ENCODE measurements around the gene WDR27. TPM values are rescaled to one million over a fixed set of nuclear protein-coding genes. Genes with fewer than 3 reads are reported as not detected.
A peak's percentile ranks its signal among the peaks of the same experiment; 100 is the strongest.

The WDR27 gene
- total RNA-seq, 3 donors from 2014 or later (not counting 1 experiment from before 2014, with no cell fraction given): 12.7 to 31.0 (median 25.3) TPM

- H3K9me3 ChIP-seq (ENCODE audit: control insufficient read depth, insufficient read depth, low read length): no peaks in the 10 kb centered on the region
- no peak overlapping the region for H3K27ac ChIP-seq (ENCODE audit: low read length)
- DNase-seq (no peak), ATAC-seq (no peak)
- no peaks in the 10 kb centered on the region for H3K27me3 ChIP-seq (ENCODE audit: control insufficient read depth, insufficient read depth, low read length)
- no peaks in the 10 kb centered on the region for H3K4me1 ChIP-seq (ENCODE audit: control insufficient read depth, insufficient read depth, low read length)
- Mint-ChIP-seq H3K27ac (no peak overlapping the region), H3K27me3 (ENCODE audit: low read depth in 2 of 2) (no peaks in the 10 kb centered on the region), H3K9me3 (no peaks in the 10 kb centered on the region), H3K4me3 (no peak overlapping the region), H3K4me1 (peaks cover 0 to 8% of the 10 kb centered on the region in 2 donors), H3K36me3 (peaks cover 8% of the 10 kb centered on the region)
- H3K36me3 ChIP-seq (ENCODE audit: control insufficient read depth, insufficient read depth, low read length): peaks cover 4% of the 10 kb centered on the region
- 98% methylated on average over 5 of the region's 5 CpGs for WGBS (ENCODE audit: insufficient coverage)
- H3K4me3 ChIP-seq (ENCODE audit: low read length): no peak overlapping the region
- TF ChIP-seq, protein P1, sequence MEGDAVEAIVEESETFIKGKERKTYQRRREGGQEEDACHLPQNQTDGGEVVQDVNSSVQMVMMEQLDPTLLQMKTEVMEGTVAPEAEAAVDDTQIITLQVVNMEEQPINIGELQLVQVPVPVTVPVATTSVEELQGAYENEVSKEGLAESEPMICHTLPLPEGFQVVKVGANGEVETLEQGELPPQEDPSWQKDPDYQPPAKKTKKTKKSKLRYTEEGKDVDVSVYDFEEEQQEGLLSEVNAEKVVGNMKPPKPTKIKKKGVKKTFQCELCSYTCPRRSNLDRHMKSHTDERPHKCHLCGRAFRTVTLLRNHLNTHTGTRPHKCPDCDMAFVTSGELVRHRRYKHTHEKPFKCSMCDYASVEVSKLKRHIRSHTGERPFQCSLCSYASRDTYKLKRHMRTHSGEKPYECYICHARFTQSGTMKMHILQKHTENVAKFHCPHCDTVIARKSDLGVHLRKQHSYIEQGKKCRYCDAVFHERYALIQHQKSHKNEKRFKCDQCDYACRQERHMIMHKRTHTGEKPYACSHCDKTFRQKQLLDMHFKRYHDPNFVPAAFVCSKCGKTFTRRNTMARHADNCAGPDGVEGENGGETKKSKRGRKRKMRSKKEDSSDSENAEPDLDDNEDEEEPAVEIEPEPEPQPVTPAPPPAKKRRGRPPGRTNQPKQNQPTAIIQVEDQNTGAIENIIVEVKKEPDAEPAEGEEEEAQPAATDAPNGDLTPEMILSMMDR (IDR thresholded peaks at IDR 0.05): no peak
- intact Hi-C loops (cut with micrococcal nuclease): no loop called here
Measured at GRCh38 chr6:169671563-169671962, 30.3 kb downstream of the WDR27 start.

DNA sequence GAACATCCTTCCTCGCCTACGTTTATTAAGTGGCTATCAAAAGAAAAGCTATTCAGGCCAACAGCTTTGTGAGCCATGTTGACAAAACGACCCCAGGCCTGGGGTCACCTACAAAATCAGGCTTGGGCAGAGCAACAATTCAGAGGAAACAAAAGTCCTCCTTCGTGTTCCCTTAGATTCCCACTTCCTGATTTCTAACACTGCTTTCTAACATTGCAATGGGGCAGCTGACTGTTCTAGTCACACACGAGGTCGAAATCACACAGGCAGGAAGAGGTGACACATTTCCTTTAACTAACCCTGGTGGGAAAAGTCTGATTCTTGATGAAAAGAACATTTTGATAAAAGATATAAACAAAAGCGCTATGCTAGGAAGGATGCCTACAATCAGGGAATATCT, 31.9 kb downstream of the WDR27 start:
- TF ChIP-seq, protein P1 (IDR thresholded peaks at IDR 0.05): no peak
- H3K27ac ChIP-seq (ENCODE audit: low read length): no peak overlapping the region
- ATAC-seq (peak in 1 of 3 donors; percentile 76), DNase-seq (no peak)
- peaks cover 0 to 8% of the 10 kb centered on the region in 2 donors for H3K4me1 Mint-ChIP-seq
- peaks cover 4% of the 10 kb centered on the region for H3K36me3 ChIP-seq (ENCODE audit: control insufficient read depth, insufficient read depth, low read length)
- no peak overlapping the region for H3K4me3 Mint-ChIP-seq
- H3K4me1 ChIP-seq (ENCODE audit: control insufficient read depth, insufficient read depth, low read length): no peaks in the 10 kb centered on the region
- peaks cover 8% of the 10 kb centered on the region for H3K36me3 Mint-ChIP-seq
- no peak overlapping the region for H3K27ac Mint-ChIP-seq
- WGBS (ENCODE audit: insufficient coverage): 38% methylated on average over 7 of the region's 7 CpGs
- no peak overlapping the region for H3K4me3 ChIP-seq (ENCODE audit: low read length)
- H3K27me3 Mint-ChIP-seq (ENCODE audit: low read depth in 2 of 2): no peaks in the 10 kb centered on the region
- H3K9me3 ChIP-seq (ENCODE audit: control insufficient read depth, insufficient read depth, low read length): no peaks in the 10 kb centered on the region
- intact Hi-C loops (cut with micrococcal nuclease): no loop called here
- H3K9me3 Mint-ChIP-seq: no peaks in the 10 kb centered on the region
- H3K27me3 ChIP-seq (ENCODE audit: control insufficient read depth, insufficient read depth, low read length): no peaks in the 10 kb centered on the region

DNA sequence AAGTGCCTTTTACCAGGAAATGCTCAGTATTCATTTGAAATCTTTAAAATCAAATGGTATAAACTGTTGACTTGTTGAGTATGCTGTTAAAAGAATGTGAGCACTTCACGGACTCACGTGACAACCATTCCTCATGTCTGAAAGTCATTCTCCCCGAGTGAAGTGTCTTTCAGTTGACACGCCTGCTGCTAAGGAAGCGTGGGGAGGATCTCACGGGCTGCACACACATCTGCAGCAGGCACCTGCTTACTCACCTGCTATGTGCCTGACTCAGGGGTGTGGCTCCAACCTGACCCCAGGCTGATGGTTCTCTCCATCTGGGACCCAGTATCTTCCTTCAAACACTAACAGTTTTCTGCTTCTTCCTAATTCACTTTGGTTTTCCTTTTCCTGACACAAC, 32.7 kb downstream of the WDR27 start:
- H3K27me3 ChIP-seq (ENCODE audit: control insufficient read depth, insufficient read depth, low read length): no peaks in the 10 kb centered on the region
- H3K4me3 ChIP-seq (ENCODE audit: low read length): no peak overlapping the region
- WGBS (ENCODE audit: insufficient coverage): 91% methylated on average over 6 of the region's 6 CpGs
- H3K4me1 ChIP-seq (ENCODE audit: control insufficient read depth, insufficient read depth, low read length): no peaks in the 10 kb centered on the region
- H3K9me3 Mint-ChIP-seq: no peaks in the 10 kb centered on the region
- no peak overlapping the region for H3K27ac ChIP-seq (ENCODE audit: low read length)
- H3K27ac Mint-ChIP-seq: peak overlapping the region in 1 of 2 donors; percentile 37
- peaks cover 4% of the 10 kb centered on the region for H3K36me3 ChIP-seq (ENCODE audit: control insufficient read depth, insufficient read depth, low read length)
- ATAC-seq: no peak
- TF ChIP-seq, protein P1 (IDR thresholded peaks at IDR 0.05): no peak
- no peak overlapping the region for H3K4me3 Mint-ChIP-seq
- peaks cover 2% of the 10 kb centered on the region for H3K36me3 Mint-ChIP-seq
- no peaks in the 10 kb centered on the region for H3K27me3 Mint-ChIP-seq (ENCODE audit: low read depth in 2 of 2)
- intact Hi-C loops (cut with micrococcal nuclease): no loop called here
- DNase-seq: no peak
- H3K9me3 ChIP-seq (ENCODE audit: control insufficient read depth, insufficient read depth, low read length): no peaks in the 10 kb centered on the region
- H3K4me1 Mint-ChIP-seq: peaks cover 0 to 8% of the 10 kb centered on the region in 2 donors

DNA sequence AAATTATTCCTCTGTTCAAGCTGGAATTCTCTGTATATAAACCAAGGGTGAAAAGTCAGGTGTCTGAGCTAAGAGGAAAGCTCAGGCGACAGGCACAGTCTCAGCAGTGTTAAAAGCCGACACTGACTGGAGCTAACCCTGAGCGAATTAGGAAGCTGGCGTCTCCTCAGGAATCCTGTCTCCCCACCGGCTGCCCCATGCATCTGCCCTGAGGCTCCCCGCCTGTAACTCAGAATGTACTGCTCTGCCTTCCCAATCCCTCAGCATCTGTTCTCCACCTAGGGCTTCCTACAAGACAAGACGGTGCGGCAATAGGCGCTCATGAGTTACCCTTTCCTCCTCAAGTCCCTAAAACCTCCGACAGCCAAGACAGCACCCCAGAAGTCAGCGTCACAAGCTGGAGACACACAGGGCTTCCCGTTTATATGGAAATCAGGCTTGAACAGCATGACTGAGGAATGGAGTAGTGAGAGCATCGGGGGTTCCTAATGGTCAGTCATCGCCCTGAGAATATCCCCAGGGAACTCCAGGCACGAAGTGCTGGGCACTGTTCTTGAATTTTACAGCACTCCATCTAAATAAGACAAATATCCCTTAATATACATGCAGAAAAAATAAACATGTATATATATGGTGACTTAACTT, 33.5 kb downstream of the WDR27 start:
- no peaks in the 10 kb centered on the region for H3K4me1 ChIP-seq (ENCODE audit: control insufficient read depth, insufficient read depth, low read length)
- Mint-ChIP-seq H3K36me3 (no peaks in the 10 kb centered on the region), H3K4me1 (peaks cover 0 to 8% of the 10 kb centered on the region in 2 donors), H3K27me3 (ENCODE audit: low read depth in 2 of 2) (no peaks in the 10 kb centered on the region), H3K27ac (no peak overlapping the region), H3K9me3 (no peaks in the 10 kb centered on the region), H3K4me3 (no peak overlapping the region)
- 95% methylated on average over 14 of the region's 15 CpGs for WGBS (ENCODE audit: insufficient coverage)
- no peak overlapping the region for H3K4me3 ChIP-seq (ENCODE audit: low read length)
- H3K27ac ChIP-seq (ENCODE audit: low read length): no peak overlapping the region
- intact Hi-C loops (cut with micrococcal nuclease): no loop called here
- DNase-seq (no peak), ATAC-seq (no peak)
- H3K9me3 ChIP-seq (ENCODE audit: control insufficient read depth, insufficient read depth, low read length): no peaks in the 10 kb centered on the region
- TF ChIP-seq, protein P1 (IDR thresholded peaks at IDR 0.05): no peak
- no peaks in the 10 kb centered on the region for H3K27me3 ChIP-seq (ENCODE audit: control insufficient read depth, insufficient read depth, low read length)
- peaks cover 7% of the 10 kb centered on the region for H3K36me3 ChIP-seq (ENCODE audit: control insufficient read depth, insufficient read depth, low read length)

Measured in natural killer cell (primary cell).